K562 (cell line): ENCODE measurements around the gene ANKRD2. TPM values are rescaled to one million over a fixed set of nuclear protein-coding genes. Genes with fewer than 3 reads are reported as not detected.

Experiments used
- ATAC-seq: fragments of 200-7000 bp; cut with Tn5 transposase; 3 replicates; pipeline ENCODE4 v1.9.1; 2020; ENCODE audit warnings: moderate library complexity
- BruUV-seq: library from RNA; stranded (reverse); fragments of 400-500 nt; replicated peaks from 2 replicates; lab custom pipeline; 2021; lab: Mats Ljungman, UMichigan
- CTCF ChIA-PET: fragments of 300-600 bp; formaldehyde crosslinking; extraction: SDS; loops from one replicate; lab custom pipeline; 2021; ENCODE audit warnings: low intra/inter-chr PET ratio; lab: Yijun Ruan, JAX
- POLR2A ChIA-PET: fragments of 300-600, 350-650 bp; sonication (Branson Sonifier 250); formaldehyde crosslinking; extraction: SDS; loops from one replicate; lab custom pipeline; 2021; ENCODE audit warnings: antibody characterized with exemption, inconsistent platforms; lab: Yijun Ruan, JAX
- DNase-seq, 4 experiments: peaks; one replicate each; pipeline versions ENCODE4 v3.0.0 to v3.0.0-alpha.2; 2011 to 2018; ENCODE audit warnings: low spot score in 3 of 4, mixed read lengths in 3 of 4; ENCODE audit errors: extremely low read depth in 1 of 4
- FAIRE-seq: peaks from 2 replicates; lab custom pipeline; 2011; peaks lifted over from hg19 to GRCh38; lab: Jason Lieb, UNC
- H2AFZ ChIP-seq: 2 replicates; pipeline ENCODE4 v1.6.0; 2011; ENCODE audit warnings: low read depth, low read length, control low read depth, inconsistent platforms
- H3K27ac ChIP-seq: fragments of 200-600 bp; 3 replicates; pipeline ENCODE4 v1.8.0; 2011; ENCODE audit warnings: low read depth, mild to moderate bottlenecking, control low read depth, inconsistent platforms, low read length, moderate library complexity, mixed read lengths; ENCODE audit errors: extremely low read depth
- H3K27me3 ChIP-seq, 2 experiments: fragments of 300-600 bp in 1 of 2; 2 replicates in 1 of 2; 3 replicates in 1 of 2; pipeline versions ENCODE4 v1.6.0 to v1.8.0; 2011; ENCODE audit warnings: inconsistent platforms in 2 of 2, low read length in 2 of 2, mild to moderate bottlenecking in 1 of 2, mixed read lengths in 1 of 2, moderate library complexity in 1 of 2; ENCODE audit not compliant: control insufficient read depth in 2 of 2, insufficient read depth in 2 of 2
- H3K36me3 ChIP-seq: fragments of 300-600 bp; 3 replicates; pipeline ENCODE4 v1.8.0; 2011; ENCODE audit warnings: mild to moderate bottlenecking, low read length, inconsistent platforms; ENCODE audit not compliant: control insufficient read depth, insufficient read depth
- H3K4me1 ChIP-seq, 2 experiments: fragments of 200-600 bp in 1 of 2; replicated peaks in 1 of 2; 2 replicates in 1 of 2; 3 replicates in 1 of 2; pipeline versions ENCODE4 v1.5.1 to v1.8.0; 2011; ENCODE audit warnings: inconsistent platforms in 2 of 2, low read length in 2 of 2, mild to moderate bottlenecking in 1 of 2, mixed read lengths in 1 of 2, moderate library complexity in 1 of 2; ENCODE audit not compliant: control insufficient read depth in 2 of 2, insufficient read depth in 2 of 2
- H3K4me2 ChIP-seq: 2 replicates; pipeline ENCODE4 v1.6.1; 2011; ENCODE audit warnings: low read length, control low read depth, inconsistent platforms, mixed read lengths; ENCODE audit not compliant: insufficient read depth
- H3K4me3 ChIP-seq: fragments of 200-600 bp; sonication (generic), shearing (Covaris generic); 2 replicates; pipeline ENCODE4 v1.5.1; 2016; ENCODE audit warnings: control low read depth, inconsistent platforms
- H3K79me2 ChIP-seq: fragments of 200-600 bp; 3 replicates; pipeline ENCODE4 v1.8.0; 2011; ENCODE audit warnings: low read length, inconsistent platforms; ENCODE audit not compliant: control insufficient read depth, insufficient read depth
- H3K9ac ChIP-seq, 2 experiments: 2 replicates each; pipeline versions ENCODE4 v1.6.0 to v1.6.1; 2011; ENCODE audit warnings: low read depth in 2 of 2, low read length in 2 of 2, control low read depth in 1 of 2, inconsistent platforms in 1 of 2, mild to moderate bottlenecking in 1 of 2, mixed read lengths in 1 of 2; ENCODE audit not compliant: insufficient read depth in 1 of 2
- H3K9me1 ChIP-seq: one replicate; pipeline ENCODE4 v1.6.0; 2011; ENCODE audit warnings: inconsistent platforms, mild to moderate bottlenecking, low read length, moderate library complexity; ENCODE audit not compliant: control insufficient read depth, insufficient read depth
- H3K9me3 ChIP-seq: replicated peaks from 2 replicates; pipeline ENCODE4 v1.5.1; 2011; ENCODE audit warnings: low read depth, low read length, inconsistent platforms; ENCODE audit not compliant: control insufficient read depth, insufficient read depth
- H4K20me1 ChIP-seq: replicated peaks from 2 replicates; pipeline ENCODE4 v1.6.1; 2011; ENCODE audit warnings: low read length, inconsistent platforms, mixed read lengths; ENCODE audit not compliant: control insufficient read depth, insufficient read depth
- ARHGAP35 ChIP-seq: fragments of 450-650 bp; IDR thresholded peaks from 2 replicates; pipeline ENCODE4 v1.6.1; 2018; ENCODE audit not compliant: partially characterized antibody
- ELF4 ChIP-seq: fragments of 450-650 bp; formaldehyde crosslinking; IDR thresholded peaks from 2 replicates; pipeline ENCODE4 v1.4.0; 2022; ENCODE audit warnings: missing genetic modification characterization
- ETV6 ChIP-seq, 3 experiments: fragments of 150-350 bp in 1 of 3; sonication (generic) in 1 of 3; formaldehyde crosslinking in 1 of 3; IDR thresholded peaks; 2 replicates each; pipeline versions ENCODE4 v1.6.1 to v1.8.0; 2014 to 2022; ENCODE audit warnings: borderline replicate concordance in 2 of 3, low read depth in 2 of 3, antibody characterized with exemption in 1 of 3, low read length in 1 of 3, mild to moderate bottlenecking in 1 of 3, missing genetic modification reagents in 1 of 3
- ILF3 ChIP-seq: fragments of 450-650 bp; IDR thresholded peaks from 2 replicates; pipeline ENCODE4 v1.6.1; 2018; ENCODE audit warnings: antibody characterized with exemption, mild to moderate bottlenecking, moderate library complexity, borderline replicate concordance
- JUND ChIP-seq, 2 experiments: IDR thresholded peaks; 2 replicates in 1 of 2; 3 replicates in 1 of 2; pipeline ENCODE4 v1.6.1; 2011; ENCODE audit warnings: borderline replicate concordance in 2 of 2, low read depth in 2 of 2, low read length in 2 of 2, improper control_type of control experiment in 1 of 2, missing biosample characterization in 1 of 2, missing genetic modification characterization in 1 of 2, missing genetic modification reagents in 1 of 2
- MAFK ChIP-seq: IDR thresholded peaks from 2 replicates; pipeline ENCODE4 v1.6.1; 2011; ENCODE audit warnings: low read length, improper control_type of control experiment
- PRPF4 ChIP-seq: fragments of 200-400 bp; formaldehyde crosslinking; IDR thresholded peaks from one replicate; pipeline ENCODE4 v1.6.1; 2017; ENCODE audit warnings: low read length, low read depth, mild to moderate bottlenecking; ENCODE audit not compliant: insufficient read depth, poor library complexity, severe bottlenecking
- RAD51 ChIP-seq: fragments of 450-650 bp; IDR thresholded peaks from 2 replicates; pipeline ENCODE4 v1.7.1; 2016; ENCODE audit warnings: low read depth, mild to moderate bottlenecking, borderline replicate concordance
- SETDB1 ChIP-seq: IDR thresholded peaks from one replicate; pipeline ENCODE4 v1.6.1; 2012; ENCODE audit warnings: low read length, control low read depth, inconsistent platforms
- WGBS: fragments of 100-300 bp; shearing (Covaris generic); methylation state at CpG from one replicate; pipeline ENCODE4 v1.1.6; 2016; ENCODE audit warnings: low coverage, mixed read lengths; ENCODE audit not compliant: insufficient coverage; ENCODE audit errors: missing lambda C conversion rate; 5-methylcytosine and 5-hydroxymethylcytosine counted together
- in situ Hi-C: fragments of 300-500 bp; cut with MboI; formaldehyde crosslinking; loops from 4 replicates; pipeline ENCODE4 v1.15.0; 2018; ENCODE audit warnings: inconsistent platforms, mixed read lengths
- intact Hi-C: fragments of 100-400 bp; cut with micrococcal nuclease; formaldehyde crosslinking; loops from 2 replicates; pipeline ENCODE4 v1.14.2; 2022
- polyA plus RNA-seq, 8 experiments: library from polyadenylated mRNA; depleted of rRNA in 4 of 8; stranded (reverse) in 5 of 8; unstranded in 3 of 8; fragments of >200 nt; fragmentation: Nextera tagmentation in 2 of 8; fragmentation: Illumina TruSeq in 1 of 8; extraction: Ambion mirVana in 2 of 8; extraction: Trizol in 1 of 8; gene quantifications; 2 replicates each; pipeline versions ENCODE4 v1.2.1 to v1.2.3, GENCODE V29; 2011 to 2014; ENCODE audit warnings: inconsistent platforms in 1 of 8, missing spikeins in 1 of 8
- total RNA-seq, 7 experiments: library from RNA; depleted of rRNA in 6 of 7; stranded (reverse); fragments of >200 nt in 6 of 7; fragmentation: Illumina TruSeq in 2 of 7; extraction: Trizol in 2 of 7; gene quantifications; 2 replicates each; pipeline versions ENCODE4 v1.2.1 to v1.2.3, GENCODE V29; 2011 to 2021; ENCODE audit warnings: low replicate concordance in 1 of 7
- TF ChIP-seq, protein P1 (sequence below): fragments of 450-650 bp; formaldehyde crosslinking; IDR thresholded peaks from 2 replicates; pipeline ENCODE4 v1.4.0; 2020; ENCODE audit warnings: mild to moderate bottlenecking, mixed read lengths
- TF ChIP-seq, protein P2 (sequence below): fragments of 250-450 bp; sonication (Bioruptor Pico); IDR thresholded peaks from 2 replicates; pipeline ENCODE4 v1.8.0; 2021; ENCODE audit warnings: mild to moderate bottlenecking, moderate library complexity
- TF ChIP-seq, protein P3 (sequence below), 3 experiments: fragments of 200-800 bp in 1 of 3; fragments of 250-450 bp in 1 of 3; fragments of 450-650 bp in 1 of 3; sonication (Bioruptor Pico) in 1 of 3; sonication (Bioruptor generic) in 1 of 3; formaldehyde crosslinking in 1 of 3; IDR thresholded peaks; 2 replicates each; pipeline versions ENCODE4 v1.6.1 to v1.8.0; 2016 to 2022; ENCODE audit warnings: mild to moderate bottlenecking in 2 of 3, missing genetic modification characterization in 2 of 3, missing compliant biosample characterization in 1 of 3, moderate library complexity in 1 of 3

Gene ANKRD2
- total and polyA plus RNA-seq, 9 of the 15 experiments (the other 6 are each of a cell fraction or from before 2014, with no cell fraction given): not detected

DNA sequence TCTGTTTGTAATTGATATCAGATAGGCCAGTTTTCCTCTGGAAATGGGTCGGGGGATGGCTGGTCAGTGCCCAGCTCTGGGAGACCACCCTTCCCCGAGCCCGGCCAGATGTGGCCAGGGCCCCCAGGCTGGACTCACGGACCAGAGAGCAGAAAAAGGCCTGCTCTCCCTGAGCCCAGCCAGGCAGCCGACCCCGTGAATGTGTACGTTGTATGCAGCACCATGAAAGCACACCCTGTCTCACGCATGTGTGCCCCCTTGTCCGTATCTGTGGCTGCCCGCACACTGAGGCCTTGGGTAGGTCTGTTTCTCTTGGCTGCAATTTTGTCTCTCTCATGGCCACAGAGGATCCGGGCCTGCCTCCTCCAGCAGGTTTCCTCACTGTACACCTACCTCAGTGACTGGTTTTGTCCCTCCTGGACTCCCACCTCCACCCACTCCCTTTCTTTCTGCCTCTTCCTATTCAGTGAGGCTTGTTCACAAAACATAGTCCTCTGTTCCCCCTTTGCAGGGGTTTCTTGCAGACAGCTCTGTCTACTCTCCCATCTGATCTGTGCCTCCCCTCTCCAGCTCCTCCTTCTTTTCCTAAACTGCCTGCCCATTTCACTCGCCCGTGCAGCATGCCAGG, 23.6 kb upstream of the ANKRD2 start:
- ChIA-PET POLR2A (interaction anchor here (0.6 to 0.8 kb wide), 3 partner anchors 10 to 134 kb away, joined by 3 read pairs; no protein-coding TSS in a partner anchor), CTCF (no interaction called here)
- no TSS peak for BruUV-seq
- no peak overlapping the region for H2AFZ ChIP-seq
- intact Hi-C loops (no loop called here), in situ Hi-C loops (no loop called here)
- H3K36me3 ChIP-seq: no peaks in the 10 kb centered on the region
- DNase-seq (no peak), FAIRE-seq (no peak), ATAC-seq (no peak)
- H3K9ac ChIP-seq: peak overlapping the region in 1 of 2 experiments; percentile 52; a peak in 1 of 4 replicates
- H3K9me3 ChIP-seq: no peaks in the 10 kb centered on the region
- TF ChIP-seq PRPF4 (no peak), SETDB1 (no peak), ETV6 (IDR thresholded peaks at IDR 0.05; ENCODE audit: borderline replicate concordance in 1 of 2, low read depth in 2 of 2, low read length in 1 of 2) (no peak), ETV6 (CRISPR knock-in tag; IDR thresholded peaks at IDR 0.05; ENCODE audit: borderline replicate concordance) (no peak), JUND (IDR thresholded peaks at IDR 0.05; ENCODE audit: borderline replicate concordance, low read depth, low read length) (no peak), JUND (tag; IDR thresholded peaks at IDR 0.05; ENCODE audit: borderline replicate concordance, low read depth, low read length) (no peak), RAD51 (no peak), ILF3 (no peak), MAFK (no peak), ARHGAP35 (no peak), ELF4 (no peak)
- TF ChIP-seq, protein P1, sequence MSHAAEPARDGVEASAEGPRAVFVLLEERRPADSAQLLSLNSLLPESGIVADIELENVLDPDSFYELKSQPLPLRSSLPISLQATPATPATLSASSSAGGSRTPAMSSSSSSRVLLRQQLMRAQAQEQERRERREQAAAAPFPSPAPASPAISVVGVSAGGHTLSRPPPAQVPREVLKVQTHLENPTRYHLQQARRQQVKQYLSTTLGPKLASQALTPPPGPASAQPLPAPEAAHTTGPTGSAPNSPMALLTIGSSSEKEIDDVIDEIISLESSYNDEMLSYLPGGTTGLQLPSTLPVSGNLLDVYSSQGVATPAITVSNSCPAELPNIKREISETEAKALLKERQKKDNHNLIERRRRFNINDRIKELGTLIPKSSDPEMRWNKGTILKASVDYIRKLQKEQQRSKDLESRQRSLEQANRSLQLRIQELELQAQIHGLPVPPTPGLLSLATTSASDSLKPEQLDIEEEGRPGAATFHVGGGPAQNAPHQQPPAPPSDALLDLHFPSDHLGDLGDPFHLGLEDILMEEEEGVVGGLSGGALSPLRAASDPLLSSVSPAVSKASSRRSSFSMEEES (CRISPR knock-in tag): no peak
- TF ChIP-seq, protein P2, sequence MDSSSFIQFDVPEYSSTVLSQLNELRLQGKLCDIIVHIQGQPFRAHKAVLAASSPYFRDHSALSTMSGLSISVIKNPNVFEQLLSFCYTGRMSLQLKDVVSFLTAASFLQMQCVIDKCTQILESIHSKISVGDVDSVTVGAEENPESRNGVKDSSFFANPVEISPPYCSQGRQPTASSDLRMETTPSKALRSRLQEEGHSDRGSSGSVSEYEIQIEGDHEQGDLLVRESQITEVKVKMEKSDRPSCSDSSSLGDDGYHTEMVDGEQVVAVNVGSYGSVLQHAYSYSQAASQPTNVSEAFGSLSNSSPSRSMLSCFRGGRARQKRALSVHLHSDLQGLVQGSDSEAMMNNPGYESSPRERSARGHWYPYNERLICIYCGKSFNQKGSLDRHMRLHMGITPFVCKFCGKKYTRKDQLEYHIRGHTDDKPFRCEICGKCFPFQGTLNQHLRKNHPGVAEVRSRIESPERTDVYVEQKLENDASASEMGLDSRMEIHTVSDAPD (CRISPR knock-in tag): no peak
- TF ChIP-seq, protein P3, sequence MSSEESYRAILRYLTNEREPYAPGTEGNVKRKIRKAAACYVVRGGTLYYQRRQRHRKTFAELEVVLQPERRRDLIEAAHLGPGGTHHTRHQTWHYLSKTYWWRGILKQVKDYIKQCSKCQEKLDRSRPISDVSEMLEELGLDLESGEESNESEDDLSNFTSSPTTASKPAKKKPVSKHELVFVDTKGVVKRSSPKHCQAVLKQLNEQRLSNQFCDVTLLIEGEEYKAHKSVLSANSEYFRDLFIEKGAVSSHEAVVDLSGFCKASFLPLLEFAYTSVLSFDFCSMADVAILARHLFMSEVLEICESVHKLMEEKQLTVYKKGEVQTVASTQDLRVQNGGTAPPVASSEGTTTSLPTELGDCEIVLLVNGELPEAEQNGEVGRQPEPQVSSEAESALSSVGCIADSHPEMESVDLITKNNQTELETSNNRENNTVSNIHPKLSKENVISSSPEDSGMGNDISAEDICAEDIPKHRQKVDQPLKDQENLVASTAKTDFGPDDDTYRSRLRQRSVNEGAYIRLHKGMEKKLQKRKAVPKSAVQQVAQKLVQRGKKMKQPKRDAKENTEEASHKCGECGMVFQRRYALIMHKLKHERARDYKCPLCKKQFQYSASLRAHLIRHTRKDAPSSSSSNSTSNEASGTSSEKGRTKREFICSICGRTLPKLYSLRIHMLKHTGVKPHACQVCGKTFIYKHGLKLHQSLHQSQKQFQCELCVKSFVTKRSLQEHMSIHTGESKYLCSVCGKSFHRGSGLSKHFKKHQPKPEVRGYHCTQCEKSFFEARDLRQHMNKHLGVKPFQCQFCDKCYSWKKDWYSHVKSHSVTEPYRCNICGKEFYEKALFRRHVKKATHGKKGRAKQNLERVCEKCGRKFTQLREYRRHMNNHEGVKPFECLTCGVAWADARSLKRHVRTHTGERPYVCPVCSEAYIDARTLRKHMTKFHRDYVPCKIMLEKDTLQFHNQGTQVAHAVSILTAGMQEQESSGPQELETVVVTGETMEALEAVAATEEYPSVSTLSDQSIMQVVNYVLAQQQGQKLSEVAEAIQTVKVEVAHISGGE (CRISPR knock-in tag; IDR thresholded peaks at IDR 0.05): no peak
- H3K4me3 ChIP-seq: no peak overlapping the region
- no peaks in the 10 kb centered on the region for H3K79me2 ChIP-seq
- H3K27me3 ChIP-seq: no peaks in the 10 kb centered on the region
- H4K20me1 ChIP-seq: no peaks in the 10 kb centered on the region
- H3K4me2 ChIP-seq: no peak overlapping the region
- no peaks in the 10 kb centered on the region for H3K9me1 ChIP-seq
- WGBS: 41% methylated on average over 3 of the region's 13 CpGs
- H3K4me1 ChIP-seq: peaks cover 0 to under 1% of the 10 kb centered on the region in 2 experiments; a peak in 2 of 5 replicates
- H3K27ac ChIP-seq: no peak overlapping the region
